Activated CD4-positive, CD25-positive, alpha-beta regulatory T cell (primary cell): Measurements from ENCODE around the gene CDK6.
"Not testable (repeated sequence)": the region's sequence is repeated elsewhere in the genome, so short reads cannot be mapped to it uniquely, and the experiment has no call there.

Experiments
- DNase-seq, 4 experiments: peaks; one replicate each; lab custom pipeline; 2025; lab: John Stamatoyannopoulos, UW

The CDK6 gene

DNA sequence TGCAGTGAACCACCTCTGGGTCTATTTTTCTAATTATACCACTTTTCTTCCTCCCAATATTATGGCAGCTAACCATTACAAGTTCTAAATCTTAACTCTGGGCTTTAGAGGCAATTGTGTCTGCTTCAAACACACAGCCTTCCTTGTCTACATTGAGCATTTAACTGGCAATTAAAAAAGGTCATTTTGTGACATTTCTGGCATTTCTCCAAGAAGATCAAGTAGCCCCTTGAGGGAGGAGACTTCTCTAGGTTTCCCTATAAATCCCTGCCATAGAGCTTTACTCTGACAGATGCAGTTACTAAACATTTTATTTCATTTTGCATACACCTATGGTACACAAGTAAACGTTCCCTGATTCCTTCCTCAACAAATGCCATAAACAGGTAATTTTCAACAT lies 212.8 kb downstream of the CDK6 start:
- DNase-seq, result no peak

DNA sequence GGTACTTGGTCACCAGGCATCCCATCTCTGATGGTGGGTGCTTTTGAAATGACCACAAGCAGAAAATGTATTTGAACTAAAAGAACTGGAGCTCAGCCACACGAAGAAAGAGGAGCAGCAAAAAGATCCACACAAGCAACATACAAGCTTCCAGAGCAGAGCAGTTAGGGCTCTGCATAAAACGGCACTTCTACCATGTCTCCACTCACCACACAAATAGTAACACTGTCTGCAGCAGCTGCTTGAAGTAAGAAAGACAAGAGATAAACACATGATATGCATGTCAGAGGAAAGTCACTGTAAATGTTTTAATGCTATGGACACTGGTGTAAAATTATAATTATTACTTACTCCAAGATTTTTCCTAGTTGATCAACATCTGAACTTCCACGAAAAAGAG lies 213.7 kb downstream of the CDK6 start:
- no peak for DNase-seq

DNA sequence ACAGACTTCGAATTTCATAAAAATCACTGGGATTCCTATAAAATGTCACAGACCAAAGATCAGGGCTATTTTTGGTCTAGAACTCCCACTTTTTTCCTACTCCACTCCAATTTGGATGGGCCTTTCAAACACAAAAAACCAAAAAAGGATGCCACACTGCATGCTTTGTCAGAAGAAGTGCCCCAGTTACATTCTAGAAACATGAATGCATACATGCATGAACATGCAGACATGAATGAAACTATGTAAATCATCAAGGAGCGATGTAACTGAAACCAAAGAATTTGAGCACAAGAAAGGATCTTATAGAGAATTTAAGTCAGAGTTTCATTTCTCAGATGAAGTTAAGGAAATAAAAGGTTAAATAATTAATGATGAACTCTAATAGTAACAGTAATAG lies 214.3 kb downstream of the CDK6 start:
- DNase-seq, result no peak

DNA sequence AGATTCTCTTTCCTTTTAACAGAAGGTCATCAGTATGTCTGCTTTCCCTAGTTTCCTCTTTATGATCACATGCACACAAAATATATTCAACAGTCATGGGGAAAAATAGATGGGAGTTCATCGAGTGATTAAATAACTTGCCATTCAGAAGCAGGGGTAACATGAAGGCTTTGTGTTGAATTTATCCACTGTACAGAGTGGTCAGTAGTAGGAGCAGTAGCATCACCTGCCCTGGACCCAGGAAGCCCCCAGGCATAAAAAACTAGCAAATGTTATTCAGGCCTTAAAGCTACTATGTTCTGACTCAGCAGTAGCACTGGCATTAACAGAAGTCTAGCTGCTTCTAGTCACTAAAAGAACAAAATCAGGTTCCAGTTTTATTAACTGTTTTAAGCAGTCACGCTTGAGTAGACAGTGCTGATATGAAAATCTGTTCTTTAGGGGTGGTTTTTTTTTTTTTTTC lies 214.8 kb downstream of the CDK6 start:
- DNase-seq, result no peak

DNA sequence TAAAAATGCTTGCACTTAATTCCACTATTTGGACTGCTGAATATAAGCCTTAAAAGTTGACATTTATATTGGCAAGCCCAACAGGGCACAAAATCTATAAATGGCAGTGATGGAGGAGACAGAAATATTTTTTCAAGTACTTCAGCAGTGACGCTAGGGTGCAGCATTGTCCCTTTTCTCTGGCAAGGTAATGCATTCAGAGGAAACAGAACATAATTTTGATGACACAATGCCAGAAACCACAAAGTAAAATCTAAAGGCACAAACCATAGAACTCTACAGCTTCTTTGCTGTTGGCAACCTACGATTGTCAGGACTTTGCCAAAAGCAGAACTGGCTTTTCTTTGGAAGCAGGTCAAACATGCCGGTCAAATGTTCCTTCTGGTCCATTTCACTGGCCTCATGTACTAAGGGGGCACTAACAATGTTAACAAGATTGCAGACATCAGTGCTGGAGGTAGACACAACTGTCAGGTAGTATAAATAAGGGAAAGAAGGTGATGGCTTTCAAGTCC lies 215.3 kb downstream of the CDK6 start:
- DNase-seq, result peak; percentile 42 to 59 (median 58)

DNA sequence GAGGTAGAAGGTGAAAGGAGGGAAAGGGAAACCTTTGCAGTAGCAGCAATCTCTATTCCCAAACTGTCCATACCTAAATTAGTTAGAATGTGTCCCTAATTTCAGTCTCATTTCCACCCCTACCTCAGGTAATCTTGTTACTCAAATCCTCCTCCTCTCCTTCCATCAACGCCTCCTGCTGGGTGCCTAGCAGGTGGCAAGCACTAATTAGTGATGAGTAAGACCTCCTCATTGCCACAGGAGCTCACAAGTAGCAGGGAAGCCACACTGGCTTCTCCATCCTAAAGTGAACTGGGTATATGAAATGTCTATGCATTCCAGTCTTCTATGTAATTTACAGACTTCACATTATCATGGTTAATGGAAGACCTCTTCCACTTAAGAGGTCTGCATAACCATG lies 220.5 kb downstream of the CDK6 start:
- no peak for DNase-seq

DNA sequence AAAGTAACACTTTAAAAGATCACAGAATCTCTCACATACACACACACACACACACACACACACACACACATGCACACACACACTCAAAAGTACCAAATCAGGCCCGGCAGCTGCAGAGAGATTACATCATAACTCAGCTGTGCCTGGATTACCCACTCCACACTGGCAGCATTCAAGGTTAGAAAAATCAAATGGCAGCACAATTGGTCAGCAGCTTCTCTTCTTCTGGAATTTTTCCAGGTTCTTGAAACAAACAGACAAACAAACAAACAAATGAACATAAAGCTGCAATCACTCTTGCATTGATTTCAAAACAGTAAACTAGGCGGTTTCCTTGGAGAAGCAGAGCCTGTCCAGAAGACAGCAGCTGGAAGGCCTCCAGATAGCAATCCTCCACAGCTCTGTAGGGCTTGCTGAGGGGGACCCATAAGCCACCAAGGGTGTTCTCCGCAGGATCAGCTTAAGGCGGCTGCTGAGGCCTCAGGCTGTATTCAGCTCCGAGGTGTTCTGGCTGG lies 221.7 kb downstream of the CDK6 start:
- no peak for DNase-seq

DNA sequence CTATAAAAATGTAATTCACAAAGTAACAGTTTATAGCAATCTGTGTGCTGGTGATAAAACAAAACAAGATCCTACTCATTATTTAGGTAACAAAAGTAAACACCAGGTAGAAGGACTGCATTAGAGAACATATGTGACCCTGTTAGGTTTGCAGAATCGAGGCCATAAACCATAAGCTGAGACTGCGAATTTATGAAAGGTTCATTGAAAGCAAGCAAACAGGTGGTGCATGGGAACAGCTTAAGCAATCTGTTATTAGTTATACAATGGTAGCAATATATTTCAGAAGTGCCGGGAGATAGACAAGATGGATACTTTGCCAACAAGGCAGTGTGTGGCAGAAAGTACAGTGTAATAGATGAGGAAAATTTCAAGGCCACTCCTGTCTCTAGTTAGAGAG lies 222.7 kb downstream of the CDK6 start:
- DNase-seq, result no peak

DNA sequence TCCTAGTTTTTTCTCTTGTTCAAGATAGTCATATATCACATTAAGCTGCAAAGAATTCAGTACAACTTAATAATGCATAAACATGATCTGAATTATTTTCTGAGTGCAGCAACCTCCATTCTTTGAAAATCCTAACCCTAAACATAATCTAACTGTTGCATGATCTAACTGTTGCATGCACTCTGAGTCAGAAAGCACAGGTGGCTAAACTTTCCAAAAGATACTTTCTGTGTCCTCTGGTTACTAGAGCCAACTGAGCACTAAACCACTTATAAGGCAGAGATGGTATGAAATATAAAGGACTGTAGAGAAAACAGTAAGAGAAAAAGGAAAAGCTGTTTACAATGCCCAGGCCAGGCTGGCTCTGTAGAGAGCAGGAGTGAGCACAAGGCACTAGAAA lies 223.2 kb downstream of the CDK6 start:
- DNase-seq, result no peak

DNA sequence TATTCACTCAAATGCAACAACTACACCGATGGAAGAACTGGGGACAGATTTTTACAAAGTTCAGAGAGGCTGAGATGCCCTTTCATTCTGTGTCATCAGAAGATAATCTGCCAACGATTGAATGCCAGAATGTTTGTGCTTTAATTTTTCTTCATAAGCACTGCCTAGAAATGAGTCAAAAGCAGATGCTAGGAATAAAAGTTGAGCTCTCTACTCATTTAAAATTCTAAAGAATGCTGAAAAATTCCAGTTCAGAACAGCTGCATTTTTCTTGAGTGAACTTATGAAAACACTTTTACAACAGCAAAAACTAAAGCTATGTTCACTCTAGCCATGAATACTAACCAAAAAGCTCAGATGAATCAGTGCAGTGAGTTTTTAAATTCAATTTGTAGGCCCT lies 223.9 kb downstream of the CDK6 start:
- DNase-seq, result no peak

DNA sequence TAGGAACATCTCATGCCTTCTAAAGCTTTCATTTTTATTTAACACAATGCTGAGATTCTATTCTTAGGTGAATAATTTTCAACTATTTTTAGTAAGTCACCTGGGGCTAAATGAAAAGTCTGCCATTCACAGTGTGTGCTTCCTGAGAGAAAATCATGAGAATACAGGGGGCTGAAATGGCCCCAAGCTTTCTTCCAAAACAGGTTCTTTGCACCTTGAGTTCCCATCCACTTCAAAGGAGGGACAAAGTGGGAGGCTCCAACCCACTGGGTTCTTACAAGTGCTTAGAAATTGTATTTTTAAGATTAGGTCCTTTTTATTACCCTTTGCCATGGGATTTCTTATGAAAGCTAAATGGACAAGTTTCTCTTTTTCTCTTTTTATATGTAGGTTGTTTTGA lies 224.6 kb downstream of the CDK6 start:
- DNase-seq, result no peak

DNA sequence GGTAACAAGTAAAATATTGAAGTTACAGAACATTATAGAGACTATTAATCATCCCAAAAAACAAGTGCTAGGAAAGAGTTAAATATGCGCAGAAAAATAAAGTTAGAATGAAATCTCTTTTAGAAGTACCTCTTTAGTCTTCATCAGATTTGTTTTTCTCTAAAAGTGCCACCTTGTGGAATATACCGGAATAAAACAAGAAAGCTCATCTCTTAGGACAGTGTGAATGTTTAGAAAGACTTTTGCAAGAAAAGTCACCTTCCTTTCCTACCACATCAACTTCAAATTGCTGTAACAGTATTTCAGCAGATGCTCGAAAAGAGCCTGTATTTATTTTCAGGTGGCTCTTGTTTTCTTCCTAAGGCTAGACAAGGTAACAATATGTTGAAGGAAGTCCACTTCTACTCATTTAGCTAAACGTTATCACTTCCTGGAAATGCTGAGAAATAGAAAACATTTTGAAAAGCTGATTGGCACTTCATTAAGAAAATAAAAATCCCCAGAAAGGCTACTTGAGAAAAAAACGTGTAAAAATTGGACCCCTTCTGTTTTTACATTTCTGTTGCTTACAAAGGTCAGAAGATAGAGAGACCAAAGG lies 226.4 kb downstream of the CDK6 start:
- no peak for DNase-seq

DNA sequence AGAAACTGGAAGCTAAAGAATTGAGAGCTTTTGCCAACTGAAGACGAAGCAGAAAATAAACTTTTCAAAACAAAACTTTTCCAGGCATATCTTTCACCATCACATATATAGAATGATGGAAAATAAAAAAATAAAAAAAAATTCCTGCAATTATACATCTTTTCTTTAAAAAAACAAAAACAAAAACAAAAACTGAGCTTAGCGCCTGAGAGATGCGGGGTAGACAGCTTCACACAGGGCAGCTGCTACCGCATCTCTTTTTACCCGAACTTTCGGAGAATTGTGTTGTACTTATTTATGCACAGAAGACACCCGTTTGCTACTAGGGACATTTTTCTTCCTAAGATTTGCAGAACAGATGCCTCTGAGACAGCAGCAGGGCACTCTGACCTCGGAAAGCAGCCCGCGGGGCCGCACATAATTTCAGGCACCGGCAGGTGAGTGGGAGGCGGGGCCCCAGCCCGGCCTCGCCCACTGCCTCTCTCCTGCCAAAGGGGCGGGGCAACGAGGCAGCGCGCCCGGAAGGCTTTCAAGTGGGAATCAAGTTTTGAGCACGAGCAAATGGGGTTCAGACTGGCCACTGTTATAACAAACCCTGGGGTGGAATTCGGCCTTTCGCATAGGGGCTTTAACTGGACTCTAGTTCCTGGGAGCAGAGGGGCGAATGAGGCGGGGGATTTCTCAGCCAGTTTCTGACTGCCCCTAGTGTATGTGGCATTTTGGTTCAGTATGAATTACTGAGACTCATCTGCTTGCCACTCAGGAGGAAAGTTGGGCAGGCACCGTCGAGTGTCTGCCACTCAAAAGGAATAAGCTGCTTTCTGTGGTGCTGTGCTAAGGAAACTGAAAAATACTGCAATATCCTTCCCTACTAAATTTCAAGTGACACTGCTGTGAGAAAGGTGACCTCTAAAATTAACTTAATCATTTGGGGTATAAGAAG lies 227.7 kb downstream of the CDK6 start:
- DNase-seq, result no peak

DNA sequence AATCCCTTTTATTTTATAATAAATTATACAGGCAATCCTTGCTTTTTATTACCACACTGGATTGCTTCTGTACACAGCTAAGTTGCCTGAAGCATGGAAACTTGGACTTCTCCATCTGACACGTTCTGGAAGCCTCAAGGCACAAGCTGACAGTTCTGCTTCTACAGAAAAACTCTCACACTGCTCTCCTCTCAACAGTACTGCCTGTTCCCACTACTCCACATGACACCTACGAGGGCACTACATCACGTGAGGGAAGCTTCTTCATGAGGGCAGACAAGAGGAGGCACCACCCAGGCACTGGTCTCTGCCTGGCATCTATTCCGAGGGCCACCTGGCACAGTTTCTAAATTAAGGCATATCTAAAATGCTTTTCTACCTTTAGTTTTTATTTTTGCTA lies 229.4 kb downstream of the CDK6 start:
- no peak for DNase-seq

DNA sequence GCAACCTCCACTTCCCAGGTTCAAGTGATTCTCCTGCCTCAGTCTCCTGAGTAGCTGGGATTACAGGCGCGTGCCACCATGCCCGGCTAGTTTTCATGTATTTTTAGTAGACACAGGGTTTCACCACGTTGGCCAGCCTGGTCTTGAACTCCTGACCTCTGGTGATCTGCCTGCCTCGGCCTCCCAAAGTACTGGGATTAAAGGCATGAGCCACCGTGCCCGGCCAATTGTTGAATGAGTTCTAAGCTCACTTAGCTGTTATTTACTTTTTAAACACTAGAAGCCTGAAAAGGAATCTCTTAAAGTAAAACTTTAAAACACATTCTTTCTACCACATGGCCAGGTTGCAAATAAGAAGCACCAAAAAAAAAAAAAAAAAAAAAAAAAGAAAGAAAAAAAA lies 231.9 kb downstream of the CDK6 start:
- not testable (repeated sequence) for DNase-seq

DNA sequence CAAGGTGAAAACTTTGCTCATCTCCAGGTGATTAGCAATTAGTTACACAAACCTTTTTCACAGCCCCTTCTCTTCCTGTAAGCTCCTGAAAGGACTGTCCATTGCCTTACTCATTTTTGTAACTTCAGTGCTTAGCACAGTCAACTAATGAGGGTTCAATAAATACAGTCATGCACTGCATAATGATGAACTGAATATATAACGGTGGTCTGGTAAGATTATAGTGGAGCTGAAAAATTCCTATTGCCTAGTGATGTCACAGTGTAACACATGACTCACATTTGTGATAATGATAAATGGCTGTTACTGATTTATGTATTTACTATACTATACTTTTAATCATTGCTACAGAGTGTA lies 233.3 kb downstream of the CDK6 start:
- DNase-seq, result no peak

DNA sequence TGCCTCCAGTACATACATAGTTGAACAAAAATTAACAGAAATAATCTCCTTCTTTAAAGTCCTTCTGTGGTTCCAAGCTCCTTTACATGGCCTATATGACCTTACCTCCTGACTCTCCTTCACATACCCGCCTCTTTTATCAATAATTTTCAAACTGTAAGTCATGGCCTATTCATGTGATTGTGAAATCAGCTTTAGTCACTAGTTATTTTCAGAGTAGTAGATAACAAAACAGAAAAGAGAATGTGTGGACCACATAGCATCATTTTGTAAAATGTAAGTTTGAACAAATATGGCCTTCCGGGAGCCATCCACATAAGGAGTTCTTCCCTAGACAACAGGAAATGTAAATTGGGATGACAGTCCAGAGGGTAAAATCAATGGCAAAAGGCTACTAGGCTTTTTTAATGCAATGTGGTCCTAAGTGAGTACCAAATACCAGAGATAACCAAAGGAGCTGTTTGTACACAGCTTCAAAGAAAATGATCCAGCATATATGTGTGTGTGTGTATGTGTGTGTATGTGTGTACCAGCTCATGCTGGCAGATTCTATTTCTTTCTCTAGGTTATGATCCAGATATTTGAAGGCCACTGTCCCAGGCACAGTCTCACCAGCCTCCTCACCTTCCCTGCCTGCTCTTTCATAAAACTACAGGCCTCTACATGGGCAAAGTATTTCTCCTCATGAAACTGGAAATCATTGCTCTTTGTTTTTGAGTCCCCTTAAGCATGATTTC lies 233.9 kb downstream of the CDK6 start:
- DNase-seq, result no peak

DNA sequence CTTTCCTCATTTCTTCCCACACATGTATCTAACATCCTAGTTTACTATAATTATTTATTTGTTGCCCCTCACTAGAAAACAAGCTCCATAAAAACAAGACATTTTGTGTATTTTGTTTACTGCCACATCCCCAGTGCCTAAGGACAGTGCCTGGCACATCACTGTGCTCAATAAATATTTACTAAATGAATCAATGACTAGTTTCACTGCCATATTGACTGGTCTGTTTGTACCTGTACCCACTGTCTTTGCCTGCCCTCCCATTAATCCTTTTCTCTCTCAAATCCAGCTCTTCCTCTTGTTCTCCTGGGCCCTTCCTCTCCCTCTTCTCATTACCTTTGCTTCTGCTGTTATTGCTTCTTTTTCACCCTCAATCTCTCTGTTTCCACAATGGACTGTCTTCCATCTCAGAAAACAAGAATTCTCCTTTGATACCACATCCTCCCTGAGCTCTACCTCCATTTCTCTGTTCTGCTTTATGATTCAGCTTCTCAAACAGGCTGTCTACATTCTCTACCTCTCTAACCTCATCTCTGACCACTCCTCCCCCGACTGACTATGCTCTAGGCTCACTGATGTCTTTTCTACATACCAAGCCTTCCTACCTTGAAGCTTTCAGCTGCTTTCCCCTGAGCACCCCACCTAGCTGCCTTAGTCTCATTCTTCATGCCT lies 237.9 kb downstream of the CDK6 start:
- DNase-seq, result no peak

DNA sequence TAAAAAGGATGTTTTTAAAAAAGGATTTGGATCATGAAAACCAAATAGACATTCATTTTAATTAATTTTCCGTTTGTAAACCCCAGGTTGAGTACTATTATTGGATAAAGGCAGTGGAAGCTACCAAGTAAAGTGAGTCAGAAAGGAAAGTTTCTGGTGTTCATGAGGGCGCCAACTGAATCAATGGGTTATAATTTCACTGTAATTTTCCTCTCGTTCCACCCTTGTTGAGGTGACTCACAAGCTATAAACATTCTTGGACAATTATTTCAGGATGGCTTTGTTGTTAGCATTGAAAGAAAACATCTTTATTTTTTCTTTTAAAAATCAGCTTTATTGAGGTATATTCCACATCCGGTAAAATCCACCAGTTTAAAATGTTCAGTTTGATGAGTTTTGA lies 241.1 kb downstream of the CDK6 start:
- DNase-seq, result no peak

DNA sequence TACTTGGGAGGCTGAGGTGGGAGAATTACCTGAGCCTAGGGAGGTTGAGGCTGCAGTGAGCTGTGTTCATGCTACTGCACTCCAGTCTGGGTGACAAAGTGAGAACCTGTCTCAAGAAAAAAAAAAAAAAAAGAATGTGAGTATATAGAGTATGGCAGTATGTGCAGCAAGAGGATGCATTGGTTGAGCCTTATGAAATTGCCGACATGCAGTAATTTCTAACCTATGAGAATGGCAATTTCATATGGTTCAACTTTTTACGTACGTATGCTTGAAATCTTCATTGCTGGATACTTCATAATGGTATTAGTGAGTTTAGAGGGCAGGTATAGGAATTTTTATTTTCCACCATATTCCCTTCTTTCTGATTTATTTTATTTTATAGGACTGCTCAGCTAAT lies 241.6 kb downstream of the CDK6 start:
- DNase-seq, result no peak

DNA sequence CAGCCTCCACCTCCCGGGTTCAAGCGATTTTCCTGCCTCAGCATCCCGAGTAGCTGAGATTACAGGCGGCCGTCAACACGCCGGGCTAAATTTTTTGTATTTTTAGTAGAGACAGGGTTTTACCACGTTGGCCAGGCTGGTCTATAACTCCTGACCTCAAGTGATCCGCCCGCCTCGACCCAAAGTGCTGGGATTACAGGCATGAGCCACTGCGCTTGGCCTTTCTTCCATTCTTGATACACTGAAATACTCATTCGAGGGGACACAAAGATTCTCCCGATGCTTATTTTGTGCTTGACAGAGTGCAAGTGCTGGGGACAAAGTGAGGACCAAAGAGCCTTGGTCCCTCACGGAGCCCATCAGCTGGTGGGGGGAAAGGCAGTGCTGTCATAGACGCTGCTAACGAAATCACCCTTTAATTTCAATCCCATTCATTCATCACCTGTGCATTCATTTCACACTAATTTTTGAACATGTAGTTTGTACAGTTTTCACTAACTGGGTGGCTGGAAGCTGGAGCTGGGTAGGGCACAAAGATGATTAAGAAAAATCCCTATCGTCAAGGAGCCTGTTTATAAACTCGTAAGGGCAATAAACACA lies 245.6 kb downstream of the CDK6 start:
- no peak for DNase-seq

DNA sequence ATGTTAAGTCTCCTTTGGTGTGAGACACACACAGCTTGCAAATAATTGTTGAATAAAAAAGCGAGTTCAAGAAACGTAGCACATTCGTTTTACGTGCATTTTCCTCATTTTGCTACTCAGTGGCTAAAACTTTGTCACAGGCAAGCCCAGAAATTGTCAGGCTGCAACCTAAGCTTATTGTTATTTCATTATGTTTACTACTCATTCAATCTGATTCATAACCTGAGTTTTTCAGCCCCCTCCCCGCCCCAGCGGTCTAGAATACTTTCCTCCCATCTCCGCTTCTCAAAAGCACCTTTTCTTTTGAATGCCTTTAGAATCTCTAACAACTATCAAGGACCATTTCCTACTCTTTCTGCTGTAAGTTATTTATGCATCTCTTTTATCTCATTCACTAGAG lies 247.3 kb downstream of the CDK6 start:
- DNase-seq, result no peak
